ENCODE results near the gene HIP1. TPM values are rescaled to one million over a fixed set of nuclear protein-coding genes. Genes with fewer than 3 reads are reported as not detected.
A peak's percentile ranks its signal among the peaks of the same experiment; 100 is the strongest.
"Not testable (repeated sequence)": the region's sequence is repeated elsewhere in the genome, so short reads cannot be mapped to it uniquely, and the experiment has no call there.

Gene HIP1
- total and polyA plus RNA-seq, 2 donors from 2014 or later, result 11.2 to 50.1 TPM

DNA sequence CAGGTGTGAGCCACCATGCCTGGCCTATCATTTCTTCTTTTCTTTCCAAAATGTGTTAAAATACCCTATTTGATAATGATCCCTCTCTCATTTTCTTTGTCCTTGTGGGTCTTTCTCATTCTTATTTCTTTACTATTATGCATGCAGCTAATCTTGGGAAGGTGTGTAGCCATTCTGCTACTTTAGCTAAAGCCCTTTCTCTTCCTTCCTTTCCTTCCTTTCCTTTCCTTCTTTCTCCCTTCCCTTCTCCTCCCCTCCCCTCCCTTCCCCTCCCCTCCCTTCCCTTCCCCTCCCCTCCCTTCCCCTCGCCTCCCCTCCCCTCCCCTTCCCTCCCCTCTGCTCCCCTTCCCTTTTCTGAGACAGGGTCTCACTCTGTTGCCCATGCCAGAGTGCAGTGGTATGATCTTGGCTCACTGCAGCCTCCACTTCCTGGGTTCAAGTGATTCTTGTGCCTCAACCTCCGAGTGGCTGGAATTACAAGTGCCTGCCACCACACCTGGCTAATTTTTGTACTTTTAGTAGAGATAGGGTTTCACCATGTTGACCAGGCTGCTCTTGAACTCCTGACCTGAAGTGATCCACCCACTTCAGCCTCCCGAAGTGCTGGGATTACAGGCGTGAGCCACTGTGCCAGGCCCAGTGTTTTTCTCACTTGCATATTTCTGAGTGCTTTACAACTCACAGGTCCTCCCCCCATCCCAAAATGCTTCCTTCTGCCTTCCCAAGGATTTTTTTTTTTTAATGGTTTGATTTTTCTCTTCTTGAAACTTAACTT, 42.3 kb downstream of the HIP1 start:
- no peaks in the 10 kb centered on the region for H3K9me3 ChIP-seq (ENCODE audit: control insufficient read depth in 2 of 3, insufficient read depth in 1 of 3, low read length in 3 of 3)
- H3K4me3 ChIP-seq (ENCODE audit: low read length in 3 of 3), result no peak overlapping the region
- intact Hi-C loops (cut with DNase I), result no loop called here
- H3K27ac ChIP-seq (ENCODE audit: low read depth in 2 of 2, low read length in 2 of 2), result no peak overlapping the region
- H3K9ac ChIP-seq (ENCODE audit: low read length in 3 of 3), result no peak overlapping the region
- FAIRE-seq (no peak), DNase-seq (no peak)
- H3K4me1 ChIP-seq (ENCODE audit: control insufficient read depth in 2 of 3, insufficient read depth in 2 of 3, low read depth in 1 of 3, low read length in 3 of 3), result peaks cover 0 to 4% (median 0%) of the 10 kb centered on the region in 3 donors
- TF ChIP-seq, protein P1, sequence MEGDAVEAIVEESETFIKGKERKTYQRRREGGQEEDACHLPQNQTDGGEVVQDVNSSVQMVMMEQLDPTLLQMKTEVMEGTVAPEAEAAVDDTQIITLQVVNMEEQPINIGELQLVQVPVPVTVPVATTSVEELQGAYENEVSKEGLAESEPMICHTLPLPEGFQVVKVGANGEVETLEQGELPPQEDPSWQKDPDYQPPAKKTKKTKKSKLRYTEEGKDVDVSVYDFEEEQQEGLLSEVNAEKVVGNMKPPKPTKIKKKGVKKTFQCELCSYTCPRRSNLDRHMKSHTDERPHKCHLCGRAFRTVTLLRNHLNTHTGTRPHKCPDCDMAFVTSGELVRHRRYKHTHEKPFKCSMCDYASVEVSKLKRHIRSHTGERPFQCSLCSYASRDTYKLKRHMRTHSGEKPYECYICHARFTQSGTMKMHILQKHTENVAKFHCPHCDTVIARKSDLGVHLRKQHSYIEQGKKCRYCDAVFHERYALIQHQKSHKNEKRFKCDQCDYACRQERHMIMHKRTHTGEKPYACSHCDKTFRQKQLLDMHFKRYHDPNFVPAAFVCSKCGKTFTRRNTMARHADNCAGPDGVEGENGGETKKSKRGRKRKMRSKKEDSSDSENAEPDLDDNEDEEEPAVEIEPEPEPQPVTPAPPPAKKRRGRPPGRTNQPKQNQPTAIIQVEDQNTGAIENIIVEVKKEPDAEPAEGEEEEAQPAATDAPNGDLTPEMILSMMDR (IDR thresholded peaks at IDR 0.05; ENCODE audit: borderline replicate concordance, extremely low read depth, insufficient read depth), result no peak
- no peaks in the 10 kb centered on the region for H3K36me3 ChIP-seq (ENCODE audit: control insufficient read depth in 2 of 3, insufficient read depth in 3 of 3, low read length in 3 of 3)
- no peaks in the 10 kb centered on the region for H3K27me3 ChIP-seq (ENCODE audit: control insufficient read depth, insufficient read depth, low read length)

DNA sequence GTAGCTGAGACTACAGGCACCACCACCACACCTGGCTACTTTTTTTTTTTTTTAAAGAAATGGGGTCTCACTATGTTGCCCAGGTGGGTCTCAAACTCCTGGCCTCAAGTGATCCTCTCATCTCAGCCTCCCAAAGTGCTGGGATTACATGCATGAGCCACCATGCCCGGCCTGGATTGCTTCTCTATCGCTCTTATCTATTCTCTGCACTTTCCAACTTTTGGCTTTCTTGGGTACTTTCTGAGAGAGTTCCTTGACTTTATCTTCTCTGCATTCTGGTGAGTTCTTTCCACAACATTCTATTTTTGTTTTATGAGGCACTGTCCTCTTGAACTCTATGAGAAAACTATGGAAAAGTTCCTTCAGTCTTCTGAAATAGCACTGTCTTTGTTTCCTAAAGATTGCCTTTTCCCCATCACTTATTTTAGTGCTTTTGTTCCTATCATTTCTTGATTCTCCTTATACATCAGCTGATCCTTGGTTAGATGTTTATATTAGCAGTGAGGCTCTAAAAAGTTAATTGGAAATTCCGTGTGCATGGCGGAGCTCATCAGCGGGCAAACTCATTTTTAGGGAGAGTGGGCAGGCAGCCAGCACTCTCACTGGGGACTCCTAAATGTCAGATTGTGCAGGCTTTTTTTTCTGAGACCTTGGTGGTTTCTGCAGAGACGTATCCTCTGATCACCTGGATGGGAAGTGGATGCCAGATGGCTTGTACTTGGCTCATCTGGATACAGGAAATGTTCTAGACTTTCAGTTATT, 43.9 kb downstream of the HIP1 start:
- no peaks in the 10 kb centered on the region for H3K36me3 ChIP-seq (ENCODE audit: control insufficient read depth in 2 of 3, insufficient read depth in 3 of 3, low read length in 3 of 3)
- no peak overlapping the region for H3K27ac ChIP-seq (ENCODE audit: low read depth in 2 of 2, low read length in 2 of 2)
- no peaks in the 10 kb centered on the region for H3K9me3 ChIP-seq (ENCODE audit: control insufficient read depth in 2 of 3, insufficient read depth in 1 of 3, low read length in 3 of 3)
- no peaks in the 10 kb centered on the region for H3K27me3 ChIP-seq (ENCODE audit: control insufficient read depth, insufficient read depth, low read length)
- peaks cover 0 to 6% (median 0%) of the 10 kb centered on the region in 3 donors for H3K4me1 ChIP-seq (ENCODE audit: control insufficient read depth in 2 of 3, insufficient read depth in 2 of 3, low read depth in 1 of 3, low read length in 3 of 3)
- FAIRE-seq, result no peak
- H3K4me3 ChIP-seq (ENCODE audit: low read length in 3 of 3), result no peak overlapping the region
- no peak overlapping the region for H3K9ac ChIP-seq (ENCODE audit: low read length in 3 of 3)
- DNase-seq, result peak in 2 of 5 donors; percentile 45 to 62
- TF ChIP-seq, protein P1 (IDR thresholded peaks at IDR 0.05; ENCODE audit: borderline replicate concordance, extremely low read depth, insufficient read depth), result no peak
- intact Hi-C loops (cut with DNase I), result no loop called here

DNA sequence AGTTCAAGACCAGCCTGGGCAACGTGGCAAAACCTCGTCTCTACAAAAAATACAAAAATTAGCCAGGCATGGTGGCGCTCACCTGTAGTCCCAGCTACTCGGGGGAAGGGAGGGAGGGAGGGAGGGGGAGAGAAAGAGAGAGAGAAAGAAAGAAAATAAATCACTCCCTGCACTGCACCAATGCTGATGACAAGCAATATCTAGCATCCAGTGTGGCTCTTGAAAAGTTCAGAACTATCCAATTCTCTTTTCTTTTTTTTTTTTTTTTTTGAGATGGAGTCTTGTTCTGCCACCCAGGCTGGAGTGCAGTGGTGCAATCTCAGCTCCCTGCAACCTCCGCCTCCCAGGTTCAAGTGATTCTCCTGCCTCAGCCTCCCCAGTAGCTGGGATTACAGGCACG, 45.1 kb downstream of the HIP1 start:
- intact Hi-C loops (cut with DNase I); H3K9me3 ChIP-seq (ENCODE audit: control insufficient read depth in 2 of 3, insufficient read depth in 1 of 3, low read length in 3 of 3); FAIRE-seq; DNase-seq; H3K9ac ChIP-seq (ENCODE audit: low read length in 3 of 3); H3K4me3 ChIP-seq (ENCODE audit: low read length in 3 of 3); H3K4me1 ChIP-seq (ENCODE audit: control insufficient read depth in 2 of 3, insufficient read depth in 2 of 3, low read depth in 1 of 3, low read length in 3 of 3); H3K27me3 ChIP-seq (ENCODE audit: control insufficient read depth, insufficient read depth, low read length); H3K36me3 ChIP-seq (ENCODE audit: control insufficient read depth in 2 of 3, insufficient read depth in 3 of 3, low read length in 3 of 3); H3K27ac ChIP-seq (ENCODE audit: low read depth in 2 of 2, low read length in 2 of 2): not testable (repeated sequence)

Measured in kidney (tissue), 14 donors.